H1 (cell line): Measurements from ENCODE around the gene ULK2. TPM values are rescaled to one million over a fixed set of nuclear protein-coding genes. Genes with fewer than 3 reads are reported as not detected.

Source experiments
- CHD2 ChIP-seq: IDR thresholded peaks from 2 replicates; pipeline ENCODE4 v1.6.1; 2012; ENCODE audit warnings: low read length, improper control_type of control experiment
- CREB1 ChIP-seq: IDR thresholded peaks from 2 replicates; pipeline ENCODE4 v1.6.1; 2012; ENCODE audit warnings: inconsistent platforms
- PHF8 ChIP-seq: fragments of 200-600 bp; sonication (generic); conservative IDR thresholded peaks from 2 replicates; pipeline ENCODE4 v1.7.1; 2012; ENCODE audit warnings: low read depth, mild to moderate bottlenecking, inconsistent platforms, low read length, moderate library complexity
- RFX5 ChIP-seq: IDR thresholded peaks from 2 replicates; pipeline ENCODE4 v1.6.1; 2011; ENCODE audit warnings: low read depth, low read length, improper control_type of control experiment, borderline replicate concordance
- RNF2 ChIP-seq: fragments of 200-900, 300-1000 bp; sonication (generic); IDR thresholded peaks from 2 replicates; pipeline ENCODE4 v1.7.1; 2016; ENCODE audit warnings: borderline replicate concordance, low read depth, mild to moderate bottlenecking, antibody characterized with exemption, low read length; ENCODE audit not compliant: poor library complexity, severe bottlenecking; ENCODE audit errors: missing control alignments
- TCF12 ChIP-seq: IDR thresholded peaks from 2 replicates; pipeline ENCODE4 v1.6.1; 2011; ENCODE audit warnings: low read depth, mild to moderate bottlenecking, low read length
- polyA plus RNA-seq, 7 experiments: library from polyadenylated mRNA; depleted of rRNA in 3 of 7; stranded (reverse) in 5 of 7; unstranded in 2 of 7; fragments of >200 nt in 5 of 7; fragments of 200-250 nt in 2 of 7; gene quantifications; 1 replicate in 5 of 7; 2 replicates in 1 of 7; 4 replicates in 1 of 7; pipeline versions ENCODE4 v1.2.1 to v1.2.3, GENCODE V29; 2011 to 2013; ENCODE audit warnings: missing spikeins in 2 of 7, mixed read lengths in 2 of 7
- total RNA-seq: library from RNA; stranded (reverse); fragmentation: NEBNext Ultra II Directional; extraction: Animal tissue kit (Norgen Biotek cat#: 25700); gene quantifications from 2 replicates; pipeline ENCODE4 v1.2.1, GENCODE V29; 2021

ULK2 gene
- total and polyA plus RNA-seq, 2 of the 8 experiments (the other 6 are each of a cell fraction or from before 2014, with no cell fraction given) = 5.3 to 9.8 TPM

GRCh38 chr17:19897903-19898302, 30.2 kb upstream of the ULK2 start (continued):
- TF ChIP-seq RNF2 = no peak
- TF ChIP-seq RFX5 = no peak
- no peak for TF ChIP-seq PHF8
- TF ChIP-seq CREB1 = no peak
- no peak for TF ChIP-seq TCF12
- no peak for TF ChIP-seq CHD2
